ENCODE data around the gene NOL4L. TPM values are rescaled to one million over a fixed set of nuclear protein-coding genes. Genes with fewer than 3 reads are reported as not detected.
A peak's percentile ranks its signal among the peaks of the same experiment; 100 is the strongest.

The NOL4L gene
- total RNA-seq, 2 experiments from 2014 or later, result 53.1 to 55.6 TPM

DNA sequence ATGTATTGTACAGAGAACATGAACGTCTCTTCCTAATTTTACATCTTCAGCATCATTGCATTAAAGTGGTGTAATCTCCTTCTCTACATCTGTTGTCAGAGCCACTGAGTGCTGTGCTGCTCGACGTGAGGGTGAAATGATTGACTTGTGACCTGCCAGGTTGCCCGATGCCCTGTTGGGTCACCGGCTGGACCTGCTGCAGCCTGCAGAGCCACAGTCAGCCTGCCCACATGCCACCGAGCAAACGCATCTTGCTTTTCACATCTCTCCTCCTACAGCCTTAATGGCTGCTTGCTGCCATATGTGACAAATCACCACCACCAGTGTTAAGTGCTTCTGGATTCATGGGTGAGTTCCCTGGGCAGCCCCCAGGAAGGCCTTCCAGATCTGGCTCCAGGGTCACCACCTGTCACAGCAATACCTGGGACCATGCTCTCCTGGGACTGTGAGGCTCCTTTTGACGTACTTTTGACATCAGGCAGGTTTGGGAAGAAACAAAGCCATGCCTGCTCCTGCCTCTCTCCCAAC lies 146.7 kb downstream of the NOL4L start:
- H3K27me3 Mint-ChIP-seq, result no peaks in the 10 kb centered on the region
- peak overlapping the region; percentile 51 for H3K27ac Mint-ChIP-seq
- peak in 1 of 14 experiments; percentile 22 for DNase-seq
- ATAC-seq (ENCODE audit: poor library complexity), result no peak
- no peak overlapping the region for H3K4me3 ChIP-seq (ENCODE audit: low read length)
- peaks cover 10% of the 10 kb centered on the region for H3K4me1 Mint-ChIP-seq (ENCODE audit: low read depth)
- H3K9me3 Mint-ChIP-seq, result no peaks in the 10 kb centered on the region
- H3K27me3 ChIP-seq (ENCODE audit: control insufficient read depth in 1 of 2, insufficient read depth in 2 of 2, low read length in 2 of 2), result no peaks in the 10 kb centered on the region
- intact Hi-C loops (cut with DNase I, micrococcal nuclease), result loop anchor here in 1 of 2 experiments (5.0 kb wide), 2 partner anchors 101 to 214 kb away; no protein-coding TSS in a partner anchor
- H3K36me3 Mint-ChIP-seq (ENCODE audit: low read depth), result peaks cover 89% of the 10 kb centered on the region
- H3K27ac ChIP-seq (ENCODE audit: low read depth in 1 of 2, low read length in 2 of 2), result no peak overlapping the region
- H3K9me3 ChIP-seq (ENCODE audit: control insufficient read depth in 1 of 2, insufficient read depth in 1 of 2, low read length in 2 of 2), result no peaks in the 10 kb centered on the region
- no peaks in the 10 kb centered on the region for H3K4me1 ChIP-seq (ENCODE audit: insufficient read depth, low read length)
- H3K4me3 Mint-ChIP-seq, result no peak overlapping the region
- ChIA-PET CTCF (no interaction called here), POLR2A (no interaction called here)
- TF ChIP-seq, protein P1, sequence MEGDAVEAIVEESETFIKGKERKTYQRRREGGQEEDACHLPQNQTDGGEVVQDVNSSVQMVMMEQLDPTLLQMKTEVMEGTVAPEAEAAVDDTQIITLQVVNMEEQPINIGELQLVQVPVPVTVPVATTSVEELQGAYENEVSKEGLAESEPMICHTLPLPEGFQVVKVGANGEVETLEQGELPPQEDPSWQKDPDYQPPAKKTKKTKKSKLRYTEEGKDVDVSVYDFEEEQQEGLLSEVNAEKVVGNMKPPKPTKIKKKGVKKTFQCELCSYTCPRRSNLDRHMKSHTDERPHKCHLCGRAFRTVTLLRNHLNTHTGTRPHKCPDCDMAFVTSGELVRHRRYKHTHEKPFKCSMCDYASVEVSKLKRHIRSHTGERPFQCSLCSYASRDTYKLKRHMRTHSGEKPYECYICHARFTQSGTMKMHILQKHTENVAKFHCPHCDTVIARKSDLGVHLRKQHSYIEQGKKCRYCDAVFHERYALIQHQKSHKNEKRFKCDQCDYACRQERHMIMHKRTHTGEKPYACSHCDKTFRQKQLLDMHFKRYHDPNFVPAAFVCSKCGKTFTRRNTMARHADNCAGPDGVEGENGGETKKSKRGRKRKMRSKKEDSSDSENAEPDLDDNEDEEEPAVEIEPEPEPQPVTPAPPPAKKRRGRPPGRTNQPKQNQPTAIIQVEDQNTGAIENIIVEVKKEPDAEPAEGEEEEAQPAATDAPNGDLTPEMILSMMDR (IDR thresholded peaks at IDR 0.05), result no peak
- peaks cover 78% of the 10 kb centered on the region for H3K36me3 ChIP-seq (ENCODE audit: insufficient read depth, low read length)

DNA sequence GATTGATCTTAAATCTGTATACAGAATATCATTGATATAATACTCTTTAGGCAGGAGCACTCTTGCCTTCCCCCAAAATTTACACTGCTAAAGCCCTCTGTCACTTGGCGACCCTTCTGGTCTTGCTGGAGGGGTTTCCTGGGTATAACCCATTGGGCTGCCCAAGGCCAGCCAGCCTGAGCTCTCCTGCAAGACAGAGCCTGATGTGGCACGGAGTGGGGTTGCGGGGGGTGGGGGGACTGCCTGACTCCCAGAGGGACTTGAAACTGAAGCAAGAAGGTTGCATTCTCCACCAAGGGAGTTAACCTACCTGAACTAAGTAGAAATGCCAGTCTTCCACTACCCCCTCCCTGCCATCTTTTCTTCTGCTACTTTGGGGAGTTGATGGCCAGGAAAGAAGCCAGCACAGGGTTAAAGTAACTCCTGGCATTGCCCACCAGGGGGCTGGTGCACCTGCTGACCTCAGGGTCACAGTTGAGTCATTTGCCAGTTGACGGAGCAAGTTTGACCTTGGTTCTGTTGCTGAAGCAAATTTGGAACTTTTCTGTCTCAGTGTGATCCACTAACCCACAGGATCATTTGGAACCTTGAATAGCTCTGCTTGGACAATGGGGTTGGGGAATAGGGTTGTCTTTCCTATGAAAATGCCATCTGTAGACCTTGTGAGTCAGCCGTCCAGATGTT lies 147.6 kb downstream of the NOL4L start:
- ATAC-seq (ENCODE audit: poor library complexity), result peak; percentile 30
- H3K27ac ChIP-seq (ENCODE audit: low read depth in 1 of 2, low read length in 2 of 2), result no peak overlapping the region
- TF ChIP-seq, protein P1 (IDR thresholded peaks at IDR 0.05), result peak; percentile 21
- H3K4me1 ChIP-seq (ENCODE audit: insufficient read depth, low read length), result no peaks in the 10 kb centered on the region
- Mint-ChIP-seq H3K4me1 (ENCODE audit: low read depth) (peaks cover 7% of the 10 kb centered on the region), H3K27me3 (no peaks in the 10 kb centered on the region), H3K9me3 (no peaks in the 10 kb centered on the region), H3K36me3 (ENCODE audit: low read depth) (peaks cover 90% of the 10 kb centered on the region), H3K27ac (no peak overlapping the region), H3K4me3 (no peak overlapping the region)
- H3K27me3 ChIP-seq (ENCODE audit: control insufficient read depth in 1 of 2, insufficient read depth in 2 of 2, low read length in 2 of 2), result no peaks in the 10 kb centered on the region
- peaks cover 78% of the 10 kb centered on the region for H3K36me3 ChIP-seq (ENCODE audit: insufficient read depth, low read length)
- ChIA-PET POLR2A (interaction anchor here (0.5 kb wide), 1 partner anchor 28 kb away, joined by 3 read pairs; no protein-coding TSS in a partner anchor), CTCF (interaction anchor here (0.5 kb wide), 1 partner anchor 234 kb away, joined by 3 read pairs; no protein-coding TSS in a partner anchor)
- H3K4me3 ChIP-seq (ENCODE audit: low read length), result no peak overlapping the region
- peak in 5 of 14 experiments; percentile 16 to 56 (median 45) for DNase-seq
- no peaks in the 10 kb centered on the region for H3K9me3 ChIP-seq (ENCODE audit: control insufficient read depth in 1 of 2, insufficient read depth in 1 of 2, low read length in 2 of 2)
- intact Hi-C loops (cut with DNase I, micrococcal nuclease), result loop anchor here in 1 of 2 experiments (5.0 kb wide), 2 partner anchors 100 to 215 kb away; no protein-coding TSS in a partner anchor

DNA sequence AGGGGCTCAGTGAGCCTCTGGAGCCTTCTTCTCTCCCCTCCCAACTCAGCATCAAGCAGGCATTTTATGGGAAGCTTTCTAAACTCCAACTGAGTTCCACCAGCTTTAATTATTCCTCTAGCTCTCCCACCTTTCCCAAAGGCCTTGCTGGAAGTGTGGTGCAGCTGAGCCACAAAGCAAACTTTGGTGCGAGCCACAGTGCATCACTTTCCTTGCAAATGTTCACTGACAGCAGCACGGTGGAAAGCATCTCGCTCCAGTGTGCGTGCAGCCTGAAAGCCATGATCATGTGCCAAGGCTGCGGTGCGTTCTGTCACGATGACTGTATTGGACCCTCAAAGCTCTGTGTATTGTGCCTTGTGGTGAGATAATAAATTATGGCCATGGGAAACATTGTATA lies 148.2 kb downstream of the NOL4L start:
- Mint-ChIP-seq H3K27me3 (no peaks in the 10 kb centered on the region), H3K27ac (no peak overlapping the region), H3K36me3 (ENCODE audit: low read depth) (peaks cover 96% of the 10 kb centered on the region), H3K4me1 (ENCODE audit: low read depth) (peaks cover 7% of the 10 kb centered on the region), H3K4me3 (no peak overlapping the region), H3K9me3 (no peaks in the 10 kb centered on the region)
- ChIA-PET POLR2A (interaction anchor here (0.5 kb wide), 1 partner anchor 28 kb away, joined by 3 read pairs; no protein-coding TSS in a partner anchor), CTCF (no interaction called here)
- H3K4me3 ChIP-seq (ENCODE audit: low read length), result no peak overlapping the region
- no peaks in the 10 kb centered on the region for H3K9me3 ChIP-seq (ENCODE audit: control insufficient read depth in 1 of 2, insufficient read depth in 1 of 2, low read length in 2 of 2)
- ATAC-seq (ENCODE audit: poor library complexity), result no peak
- no peak for DNase-seq
- intact Hi-C loops (cut with DNase I, micrococcal nuclease), result loop anchor here in 1 of 2 experiments (5.0 kb wide), 2 partner anchors 100 to 215 kb away; no protein-coding TSS in a partner anchor
- peaks cover 81% of the 10 kb centered on the region for H3K36me3 ChIP-seq (ENCODE audit: insufficient read depth, low read length)
- no peaks in the 10 kb centered on the region for H3K27me3 ChIP-seq (ENCODE audit: control insufficient read depth in 1 of 2, insufficient read depth in 2 of 2, low read length in 2 of 2)
- no peak overlapping the region for H3K27ac ChIP-seq (ENCODE audit: low read depth in 1 of 2, low read length in 2 of 2)
- TF ChIP-seq, protein P1 (IDR thresholded peaks at IDR 0.05), result no peak
- no peaks in the 10 kb centered on the region for H3K4me1 ChIP-seq (ENCODE audit: insufficient read depth, low read length)
